Brain microvascular endothelial cell (primary cell): ENCODE data around the gene ZDHHC1.

Experiments used
- DNase-seq: peaks from one replicate; pipeline ENCODE4 v3.0.0-alpha.2; 2020
- H3K27ac ChIP-seq: fragments of 250-450 bp; sonication (Bioruptor Pico); 2 replicates; pipeline ENCODE4 v1.5.1; 2020; ENCODE audit warnings: mild to moderate bottlenecking, moderate library complexity
- H3K27me3 ChIP-seq: fragments of 250-450 bp; sonication (Bioruptor Pico); replicated peaks from 2 replicates; pipeline ENCODE4 v1.5.1; 2020; ENCODE audit warnings: mild to moderate bottlenecking
- H3K36me3 ChIP-seq: fragments of 250-450 bp; sonication (Bioruptor Pico); replicated peaks from 2 replicates; pipeline ENCODE4 v1.5.1; 2020; ENCODE audit warnings: mild to moderate bottlenecking
- H3K4me3 ChIP-seq: 2 replicates; pipeline ENCODE4 v1.5.1; 2011; ENCODE audit warnings: low read depth, mild to moderate bottlenecking, control low read depth, low read length, moderate library complexity
- in situ Hi-C: cut with HindIII; loops from 2 replicates; pipeline ENCODE4 v1.10.0; 2017; ENCODE audit warnings: low sequenced_read_pairs, low pct_ligation_motif_present
- TF ChIP-seq, protein P1 (sequence below): IDR thresholded peaks from 2 replicates; pipeline ENCODE4 v1.5.1; 2011; ENCODE audit warnings: low read depth, mild to moderate bottlenecking, moderate library complexity, low read length, control low read depth, inconsistent platforms; ENCODE audit errors: missing control alignments

ZDHHC1 gene

GRCh38 chr16:67392301-67393059 lies 23.8 kb downstream of the ZDHHC1 start:
- Histone ChIP-seq H3K27ac (no peak overlapping the region), H3K36me3 (no peaks in the 10 kb centered on the region), H3K27me3 (peaks cover 4% of the 10 kb centered on the region), H3K4me3 (peak overlapping the region; percentile 38)
- in situ Hi-C loops = no loop called here
- TF ChIP-seq, protein P1, sequence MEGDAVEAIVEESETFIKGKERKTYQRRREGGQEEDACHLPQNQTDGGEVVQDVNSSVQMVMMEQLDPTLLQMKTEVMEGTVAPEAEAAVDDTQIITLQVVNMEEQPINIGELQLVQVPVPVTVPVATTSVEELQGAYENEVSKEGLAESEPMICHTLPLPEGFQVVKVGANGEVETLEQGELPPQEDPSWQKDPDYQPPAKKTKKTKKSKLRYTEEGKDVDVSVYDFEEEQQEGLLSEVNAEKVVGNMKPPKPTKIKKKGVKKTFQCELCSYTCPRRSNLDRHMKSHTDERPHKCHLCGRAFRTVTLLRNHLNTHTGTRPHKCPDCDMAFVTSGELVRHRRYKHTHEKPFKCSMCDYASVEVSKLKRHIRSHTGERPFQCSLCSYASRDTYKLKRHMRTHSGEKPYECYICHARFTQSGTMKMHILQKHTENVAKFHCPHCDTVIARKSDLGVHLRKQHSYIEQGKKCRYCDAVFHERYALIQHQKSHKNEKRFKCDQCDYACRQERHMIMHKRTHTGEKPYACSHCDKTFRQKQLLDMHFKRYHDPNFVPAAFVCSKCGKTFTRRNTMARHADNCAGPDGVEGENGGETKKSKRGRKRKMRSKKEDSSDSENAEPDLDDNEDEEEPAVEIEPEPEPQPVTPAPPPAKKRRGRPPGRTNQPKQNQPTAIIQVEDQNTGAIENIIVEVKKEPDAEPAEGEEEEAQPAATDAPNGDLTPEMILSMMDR = no peak
- no peak for DNase-seq

DNA sequence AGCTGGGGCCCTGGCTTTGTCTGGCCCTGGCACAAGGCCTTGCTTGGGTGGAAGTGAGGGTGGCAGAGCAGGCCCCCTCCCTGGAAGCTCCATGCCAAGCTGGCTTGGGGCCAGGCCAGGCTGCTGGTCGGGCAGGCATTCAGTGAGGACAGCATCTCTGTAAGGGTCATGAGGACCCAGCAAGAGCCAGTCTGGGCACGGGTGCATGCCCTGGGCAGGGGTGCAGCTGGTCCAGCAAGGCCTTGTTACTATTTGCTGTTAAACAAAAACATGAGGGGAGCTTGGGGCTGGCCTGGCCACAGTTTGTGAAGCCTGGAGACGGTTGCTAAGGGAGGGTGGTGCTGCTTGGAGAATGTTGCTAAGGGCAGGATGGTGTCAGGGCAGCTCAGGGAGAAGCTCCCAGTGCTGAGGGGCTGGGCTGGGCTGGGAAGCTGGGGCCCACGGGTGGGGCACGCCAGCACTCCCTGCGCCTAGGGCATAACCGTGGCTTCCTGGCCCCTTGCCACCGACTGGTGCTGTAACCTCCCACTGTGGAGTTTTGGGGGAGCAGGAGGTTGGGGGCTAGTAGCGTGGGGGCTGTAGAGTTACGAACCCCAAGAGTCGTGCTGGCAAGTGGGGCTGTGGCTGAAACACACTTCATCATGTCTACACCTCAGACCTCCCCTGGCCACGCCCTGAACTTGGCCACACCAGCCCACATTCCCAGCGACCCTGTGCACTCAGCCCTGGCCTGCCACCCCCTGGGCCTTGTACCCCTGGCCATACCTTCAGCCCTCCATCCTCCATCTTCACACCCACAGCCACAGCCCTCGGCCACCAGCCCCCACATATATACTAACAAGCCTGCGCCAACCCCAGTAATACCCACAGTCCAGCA lies 24.6 kb downstream of the ZDHHC1 start:
- Histone ChIP-seq H3K27ac (no peak overlapping the region), H3K36me3 (no peaks in the 10 kb centered on the region), H3K4me3 (no peak overlapping the region), H3K27me3 (peaks cover 4% of the 10 kb centered on the region)
- DNase-seq = no peak
- TF ChIP-seq, protein P1 = no peak
- in situ Hi-C loops = no loop called here

DNA sequence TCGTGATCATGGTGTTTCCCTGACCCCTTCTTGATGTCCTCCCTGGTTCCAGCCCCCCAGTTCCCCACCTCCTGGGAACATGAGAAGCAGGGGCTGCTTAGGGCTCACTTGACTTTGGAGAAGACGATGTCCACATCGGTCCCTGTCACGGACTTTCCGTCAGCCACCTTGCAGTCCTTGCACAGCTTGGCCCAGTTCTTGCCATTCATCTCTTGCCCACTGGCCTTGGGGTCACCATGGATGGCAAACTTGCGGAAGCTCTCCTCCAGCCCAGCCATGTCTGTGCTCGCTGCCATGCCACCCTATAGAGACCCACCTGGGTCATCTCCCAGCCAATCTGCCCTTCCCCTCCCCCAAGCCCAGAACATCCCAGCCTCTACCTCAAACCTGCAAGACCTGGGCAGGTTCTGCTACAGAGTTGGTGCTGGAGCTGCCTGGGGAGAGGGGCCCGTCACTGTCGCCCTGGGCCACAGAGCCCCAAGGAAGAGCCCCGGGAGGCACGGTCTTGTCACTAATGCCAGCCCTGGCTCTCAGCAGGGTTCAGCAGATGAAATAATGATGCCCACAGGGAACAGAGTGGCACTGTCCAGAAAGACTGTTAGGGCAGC lies 25.4 kb downstream of the ZDHHC1 start:
- Histone ChIP-seq H3K36me3 (no peaks in the 10 kb centered on the region), H3K27me3 (peaks cover 4% of the 10 kb centered on the region), H3K4me3 (no peak overlapping the region), H3K27ac (no peak overlapping the region)
- in situ Hi-C loops = no loop called here
- no peak for DNase-seq
- TF ChIP-seq, protein P1 = no peak

DNA sequence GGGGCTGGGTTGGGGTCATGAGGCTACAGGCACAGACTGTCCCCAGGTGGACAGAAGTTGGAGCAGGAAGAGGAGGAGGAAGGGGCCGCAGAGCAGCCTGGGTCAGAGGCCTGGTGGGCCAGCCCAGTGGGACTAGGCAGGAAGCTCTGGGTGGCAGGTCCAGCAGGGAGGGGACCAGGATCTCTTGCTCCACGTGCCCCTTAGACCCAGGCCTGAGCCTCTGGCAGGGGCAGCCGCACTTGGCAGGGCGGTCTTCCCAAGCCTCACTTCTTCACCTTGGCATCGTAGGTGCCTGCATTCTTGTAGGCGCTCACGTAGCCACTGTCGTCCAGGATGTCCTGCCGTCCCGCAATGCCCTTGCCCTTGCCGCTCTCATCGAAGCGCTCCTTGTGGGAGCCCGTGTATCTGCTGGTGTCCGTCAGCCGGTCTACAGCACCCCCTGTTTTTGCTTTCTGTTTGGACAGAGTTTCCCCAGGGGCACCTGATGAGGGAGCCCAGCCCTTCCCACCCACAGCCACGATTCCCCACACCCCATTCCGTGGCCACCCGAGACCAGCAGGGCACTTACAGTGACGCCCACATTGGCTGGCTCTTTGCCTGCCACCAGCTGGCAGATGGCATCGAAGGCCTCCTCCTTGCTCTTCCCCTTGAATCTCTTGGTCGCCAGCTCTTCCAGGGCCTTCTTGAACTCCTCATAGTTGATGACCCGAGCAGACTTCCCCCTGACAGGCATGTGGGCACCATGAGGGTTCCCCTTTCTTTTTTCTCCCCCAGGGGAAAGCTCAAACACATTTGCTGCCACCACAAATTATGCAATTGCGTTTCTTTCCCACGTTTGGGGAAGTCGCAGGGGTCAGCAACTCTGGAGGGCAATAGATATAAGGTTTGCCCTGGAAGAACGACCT lies 26.1 kb downstream of the ZDHHC1 start:
- H3K4me3 ChIP-seq = no peak overlapping the region

GRCh38 chr16:67388591-67388990 lies 27.7 kb downstream of the ZDHHC1 start:
- in situ Hi-C loops = no loop called here
- Histone ChIP-seq H3K36me3 (no peaks in the 10 kb centered on the region), H3K27ac (no peak overlapping the region), H3K4me3 (no peak overlapping the region), H3K27me3 (peaks cover 5% of the 10 kb centered on the region)
- no peak for DNase-seq
- TF ChIP-seq, protein P1 = no peak

More for the DNA sequence above, 26.1 kb downstream of the ZDHHC1 start:
- in situ Hi-C loops = no loop called here
- TF ChIP-seq, protein P1 = no peak
- Histone ChIP-seq H3K27ac (no peak overlapping the region), H3K27me3 (peaks cover 9% of the 10 kb centered on the region), H3K36me3 (no peaks in the 10 kb centered on the region)
- no peak for DNase-seq
